GM23338 (cell line): ENCODE results near the gene CETP. TPM values are rescaled to one million over a fixed set of nuclear protein-coding genes. Genes with fewer than 3 reads are reported as not detected.

Source experiments
- ATAC-seq: fragments of 200-7000 bp; cut with Tn5 transposase; 3 replicates; pipeline ENCODE4 v1.9.1; 2020
- DNase-seq: peaks from one replicate; pipeline ENCODE4 v3.0.0-alpha.2; 2015; ENCODE audit warnings: low spot score
- H2AFZ ChIP-seq: fragments of 200-600 bp; sonication (generic); 2 replicates; pipeline ENCODE4 v1.8.0; 2016; ENCODE audit warnings: antibody characterized with exemption, mild to moderate bottlenecking, moderate library complexity
- H3F3A ChIP-seq: fragments of 200-600 bp; sonication (generic); replicated peaks from 2 replicates; pipeline ENCODE4 v1.8.0; 2017; ENCODE audit warnings: antibody characterized with exemption, mixed run types, low read depth
- H3K27ac ChIP-seq: fragments of 200-600 bp; sonication (generic); 2 replicates; pipeline ENCODE4 v1.6.1; 2016; ENCODE audit warnings: low read depth
- H3K27me3 ChIP-seq: fragments of 200-600 bp; sonication (generic); 2 replicates; pipeline ENCODE4 v1.8.0; 2016; ENCODE audit warnings: mild to moderate bottlenecking, mixed run types, moderate library complexity; ENCODE audit not compliant: insufficient read depth
- H3K36me3 ChIP-seq: fragments of 200-600 bp; sonication (generic); 2 replicates; pipeline ENCODE4 v1.8.0; 2016; ENCODE audit warnings: mild to moderate bottlenecking; ENCODE audit not compliant: insufficient read depth
- H3K4me1 ChIP-seq: fragments of 200-600 bp; sonication (generic); 2 replicates; pipeline ENCODE4 v1.8.0; 2016; ENCODE audit warnings: mild to moderate bottlenecking, moderate library complexity; ENCODE audit not compliant: insufficient read depth
- H3K4me2 ChIP-seq: fragments of 200-600 bp; sonication (generic); 2 replicates; pipeline ENCODE4 v1.7.1; 2017; ENCODE audit warnings: mixed run types
- H3K4me3 ChIP-seq: fragments of 200-600 bp; sonication (generic); 2 replicates; pipeline ENCODE4 v1.6.1; 2016; ENCODE audit warnings: mixed run types
- H3K79me2 ChIP-seq: fragments of 200-600 bp; sonication (generic); replicated peaks from 2 replicates; pipeline ENCODE4 v1.8.0; 2017; ENCODE audit warnings: mild to moderate bottlenecking; ENCODE audit not compliant: insufficient read depth
- H3K9me2 ChIP-seq: fragments of 200-600 bp; sonication (generic); 2 replicates; pipeline ENCODE4 v1.8.0; 2017; ENCODE audit not compliant: insufficient read depth
- H4K20me1 ChIP-seq: fragments of 200-600 bp; sonication (generic); replicated peaks from 2 replicates; pipeline ENCODE4 v1.8.0; 2017; ENCODE audit warnings: mild to moderate bottlenecking; ENCODE audit not compliant: insufficient read depth
- H3K27ac Mint-ChIP-seq: 2 replicates; pipeline ENCODE4 v1.8.0; 2020; ENCODE audit warnings: inconsistent platforms, mild to moderate bottlenecking, moderate library complexity, mixed read lengths
- H3K27me3 Mint-ChIP-seq: 3 replicates; pipeline ENCODE4 v1.8.0; 2022; ENCODE audit warnings: low read depth, mild to moderate bottlenecking, moderate library complexity, mixed read lengths, inconsistent platforms; ENCODE audit not compliant: insufficient read depth, poor library complexity
- H3K36me3 Mint-ChIP-seq: 3 replicates; pipeline ENCODE4 v1.8.0; 2021; ENCODE audit warnings: low read depth, mild to moderate bottlenecking, inconsistent platforms, moderate library complexity, mixed read lengths
- H3K4me1 Mint-ChIP-seq: 3 replicates; pipeline ENCODE4 v1.8.0; 2020; ENCODE audit warnings: mild to moderate bottlenecking, inconsistent platforms, mixed read lengths
- H3K4me3 Mint-ChIP-seq: 3 replicates; pipeline ENCODE4 v1.8.0; 2021; ENCODE audit warnings: moderate library complexity, mild to moderate bottlenecking, inconsistent platforms, mixed read lengths
- H3K9me3 Mint-ChIP-seq: 3 replicates; pipeline ENCODE4 v1.8.0; 2020; ENCODE audit warnings: moderate library complexity, mild to moderate bottlenecking, inconsistent platforms, mixed read lengths
- EZH2 ChIP-seq: fragments of 200-600 bp; sonication (generic); IDR thresholded peaks from one replicate; pipeline ENCODE4 v1.8.0; 2017; ENCODE audit warnings: antibody characterized with exemption, mild to moderate bottlenecking, low read depth; ENCODE audit not compliant: unreplicated experiment
- EZH2phosphoT487 ChIP-seq: fragments of 200-600 bp; sonication (generic); IDR thresholded peaks from one replicate; pipeline ENCODE4 v1.8.1; 2018; ENCODE audit warnings: antibody characterized with exemption; ENCODE audit not compliant: unreplicated experiment
- JUNB ChIP-seq: IDR thresholded peaks from one replicate; pipeline ENCODE4 v1.6.1; 2016; ENCODE audit warnings: antibody characterized with exemption; ENCODE audit not compliant: unreplicated experiment
- NANOG ChIP-seq: IDR thresholded peaks from 2 replicates; pipeline ENCODE4 v1.6.1; 2016; ENCODE audit warnings: antibody characterized with exemption, borderline replicate concordance
- REST ChIP-seq: IDR thresholded peaks from one replicate; pipeline ENCODE4 v1.6.1; 2018; ENCODE audit warnings: antibody characterized with exemption; ENCODE audit not compliant: unreplicated experiment
- STAT1 ChIP-seq: IDR thresholded peaks from one replicate; pipeline ENCODE4 v1.6.1; 2016; ENCODE audit warnings: antibody characterized with exemption; ENCODE audit not compliant: unreplicated experiment
- ZNF114 ChIP-seq: fragments of 250-450 bp; sonication (Bioruptor Pico); IDR thresholded peaks from 2 replicates; pipeline ENCODE4 v1.5.0; 2020; ENCODE audit warnings: mild to moderate bottlenecking, moderate library complexity
- ZNF331 ChIP-seq: fragments of 250-450 bp; sonication (Bioruptor Pico); IDR thresholded peaks from 2 replicates; pipeline ENCODE4 v1.5.0; 2020; ENCODE audit warnings: low read depth, mild to moderate bottlenecking, moderate library complexity
- polyA plus RNA-seq: library from polyadenylated mRNA; unstranded; fragments of >200 nt; fragmentation: Nextera tagmentation; extraction: Ambion mirVana; gene quantifications from 2 replicates; pipeline ENCODE4 v1.2.1, GENCODE V29; 2016
- total RNA-seq: library from RNA; depleted of rRNA; stranded (reverse); fragments of >200 nt; shearing (Covaris generic); gene quantifications from 2 replicates; pipeline ENCODE4 v1.2.3, GENCODE V29; 2014
- TF ChIP-seq, protein P1 (sequence below): fragments of 250-450 bp; sonication (Bioruptor Pico); IDR thresholded peaks from 2 replicates; pipeline ENCODE4 v1.5.0; 2020; ENCODE audit warnings: mild to moderate bottlenecking, moderate library complexity
- TF ChIP-seq, protein P2 (sequence below), 2 experiments: fragments of 200-600 bp in 1 of 2; sonication (generic) in 1 of 2; conservative IDR thresholded peaks; 2 replicates each; pipeline versions ENCODE4 v1.5.1 to v1.6.1; 2016 to 2017; ENCODE audit warnings: antibody characterized with exemption in 2 of 2, low read depth in 2 of 2, mild to moderate bottlenecking in 2 of 2, moderate library complexity in 1 of 2

The CETP gene
- total and polyA plus RNA-seq, 2 experiments from 2014 or later, result not detected

DNA sequence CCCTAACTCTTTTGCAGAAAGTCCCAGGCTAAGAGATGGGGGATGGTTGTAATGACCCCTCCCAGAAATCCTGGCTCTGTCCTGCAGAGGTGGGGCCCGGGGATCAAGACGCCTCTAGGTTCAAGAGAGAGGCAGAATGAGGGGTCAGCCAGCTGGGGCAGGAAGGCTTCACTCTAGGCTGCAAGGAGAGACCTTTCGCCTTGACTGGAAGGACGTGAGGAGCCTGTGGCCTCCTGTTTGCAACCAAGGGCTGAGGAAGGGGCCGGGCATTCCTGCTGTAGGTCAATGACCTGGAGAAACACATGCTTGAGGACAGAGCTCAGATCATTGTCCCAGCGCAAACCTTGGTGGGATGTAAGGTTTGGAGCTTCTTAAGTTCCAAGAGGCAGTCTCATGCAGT, 8.7 kb upstream of the CETP start:
- H3K4me1 Mint-ChIP-seq, result no peaks in the 10 kb centered on the region; the same call in 2 of the 3 replicates
- no peak overlapping the region for H3K4me2 ChIP-seq
- ATAC-seq, result no peak
- peaks cover 11% of the 10 kb centered on the region for H3K27me3 Mint-ChIP-seq
- no peak for DNase-seq
- H2AFZ ChIP-seq, result no peak overlapping the region
- H3K36me3 Mint-ChIP-seq, result no peaks in the 10 kb centered on the region; the same call in 2 of the 3 replicates
- H3K36me3 ChIP-seq, result no peaks in the 10 kb centered on the region
- no peaks in the 10 kb centered on the region for H3K27me3 ChIP-seq
- peaks cover 8% of the 10 kb centered on the region; the same call in 2 of the 3 replicates for H3K9me3 Mint-ChIP-seq
- TF ChIP-seq JUNB (no peak), STAT1 (no peak)
- H3K27ac Mint-ChIP-seq, result no peak overlapping the region
- no peaks in the 10 kb centered on the region for H3K9me2 ChIP-seq
- no peaks in the 10 kb centered on the region for H3K4me1 ChIP-seq
- H3K27ac ChIP-seq, result no peak overlapping the region
- H3F3A ChIP-seq, result no peaks in the 10 kb centered on the region
- no peaks in the 10 kb centered on the region for H4K20me1 ChIP-seq
- H3K4me3 Mint-ChIP-seq, result no peak overlapping the region
- H3K79me2 ChIP-seq, result no peaks in the 10 kb centered on the region
- no peak overlapping the region for H3K4me3 ChIP-seq

GRCh38 chr16:56956076-56956475, 5.7 kb upstream of the CETP start:
- no peak overlapping the region for H3K4me3 Mint-ChIP-seq
- no peak for ATAC-seq
- no peaks in the 10 kb centered on the region for H3F3A ChIP-seq
- no peaks in the 10 kb centered on the region; the same call in 2 of the 3 replicates for H3K36me3 Mint-ChIP-seq
- no peak for TF ChIP-seq EZH2phosphoT487
- TF ChIP-seq REST, result no peak
- TF ChIP-seq STAT1, result no peak
- TF ChIP-seq, protein P1, sequence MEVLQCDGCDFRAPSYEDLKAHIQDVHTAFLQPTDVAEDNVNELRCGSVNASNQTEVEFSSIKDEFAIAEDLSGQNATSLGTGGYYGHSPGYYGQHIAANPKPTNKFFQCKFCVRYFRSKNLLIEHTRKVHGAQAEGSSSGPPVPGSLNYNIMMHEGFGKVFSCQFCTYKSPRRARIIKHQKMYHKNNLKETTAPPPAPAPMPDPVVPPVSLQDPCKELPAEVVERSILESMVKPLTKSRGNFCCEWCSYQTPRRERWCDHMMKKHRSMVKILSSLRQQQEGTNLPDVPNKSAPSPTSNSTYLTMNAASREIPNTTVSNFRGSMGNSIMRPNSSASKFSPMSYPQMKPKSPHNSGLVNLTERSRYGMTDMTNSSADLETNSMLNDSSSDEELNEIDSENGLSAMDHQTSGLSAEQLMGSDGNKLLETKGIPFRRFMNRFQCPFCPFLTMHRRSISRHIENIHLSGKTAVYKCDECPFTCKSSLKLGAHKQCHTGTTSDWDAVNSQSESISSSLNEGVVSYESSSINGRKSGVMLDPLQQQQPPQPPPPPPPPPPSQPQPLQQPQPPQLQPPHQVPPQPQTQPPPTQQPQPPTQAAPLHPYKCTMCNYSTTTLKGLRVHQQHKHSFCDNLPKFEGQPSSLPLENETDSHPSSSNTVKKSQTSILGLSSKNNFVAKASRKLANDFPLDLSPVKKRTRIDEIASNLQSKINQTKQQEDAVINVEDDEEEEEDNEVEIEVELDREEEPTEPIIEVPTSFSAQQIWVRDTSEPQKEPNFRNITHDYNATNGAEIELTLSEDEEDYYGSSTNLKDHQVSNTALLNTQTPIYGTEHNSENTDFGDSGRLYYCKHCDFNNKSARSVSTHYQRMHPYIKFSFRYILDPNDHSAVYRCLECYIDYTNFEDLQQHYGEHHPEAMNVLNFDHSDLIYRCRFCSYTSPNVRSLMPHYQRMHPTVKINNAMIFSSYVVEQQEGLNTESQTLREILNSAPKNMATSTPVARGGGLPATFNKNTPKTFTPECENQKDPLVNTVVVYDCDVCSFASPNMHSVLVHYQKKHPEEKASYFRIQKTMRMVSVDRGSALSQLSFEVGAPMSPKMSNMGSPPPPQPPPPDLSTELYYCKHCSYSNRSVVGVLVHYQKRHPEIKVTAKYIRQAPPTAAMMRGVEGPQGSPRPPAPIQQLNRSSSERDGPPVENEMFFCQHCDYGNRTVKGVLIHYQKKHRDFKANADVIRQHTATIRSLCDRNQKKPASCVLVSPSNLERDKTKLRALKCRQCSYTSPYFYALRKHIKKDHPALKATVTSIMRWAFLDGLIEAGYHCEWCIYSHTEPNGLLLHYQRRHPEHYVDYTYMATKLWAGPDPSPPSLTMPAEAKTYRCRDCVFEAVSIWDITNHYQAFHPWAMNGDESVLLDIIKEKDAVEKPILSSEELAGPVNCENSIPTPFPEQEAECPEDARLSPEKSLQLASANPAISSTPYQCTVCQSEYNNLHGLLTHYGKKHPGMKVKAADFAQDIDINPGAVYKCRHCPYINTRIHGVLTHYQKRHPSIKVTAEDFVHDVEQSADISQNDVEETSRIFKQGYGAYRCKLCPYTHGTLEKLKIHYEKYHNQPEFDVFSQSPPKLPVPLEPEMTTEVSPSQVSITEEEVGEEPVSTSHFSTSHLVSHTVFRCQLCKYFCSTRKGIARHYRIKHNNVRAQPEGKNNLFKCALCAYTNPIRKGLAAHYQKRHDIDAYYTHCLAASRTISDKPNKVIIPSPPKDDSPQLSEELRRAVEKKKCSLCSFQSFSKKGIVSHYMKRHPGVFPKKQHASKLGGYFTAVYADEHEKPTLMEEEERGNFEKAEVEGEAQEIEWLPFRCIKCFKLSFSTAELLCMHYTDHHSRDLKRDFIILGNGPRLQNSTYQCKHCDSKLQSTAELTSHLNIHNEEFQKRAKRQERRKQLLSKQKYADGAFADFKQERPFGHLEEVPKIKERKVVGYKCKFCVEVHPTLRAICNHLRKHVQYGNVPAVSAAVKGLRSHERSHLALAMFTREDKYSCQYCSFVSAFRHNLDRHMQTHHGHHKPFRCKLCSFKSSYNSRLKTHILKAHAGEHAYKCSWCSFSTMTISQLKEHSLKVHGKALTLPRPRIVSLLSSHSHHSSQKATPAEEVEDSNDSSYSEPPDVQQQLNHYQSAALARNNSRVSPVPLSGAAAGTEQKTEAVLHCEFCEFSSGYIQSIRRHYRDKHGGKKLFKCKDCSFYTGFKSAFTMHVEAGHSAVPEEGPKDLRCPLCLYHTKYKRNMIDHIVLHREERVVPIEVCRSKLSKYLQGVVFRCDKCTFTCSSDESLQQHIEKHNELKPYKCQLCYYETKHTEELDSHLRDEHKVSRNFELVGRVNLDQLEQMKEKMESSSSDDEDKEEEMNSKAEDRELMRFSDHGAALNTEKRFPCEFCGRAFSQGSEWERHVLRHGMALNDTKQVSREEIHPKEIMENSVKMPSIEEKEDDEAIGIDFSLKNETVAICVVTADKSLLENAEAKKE (CRISPR knock-in tag), result no peak
- no peak for TF ChIP-seq EZH2
- no peak for TF ChIP-seq ZNF331 (CRISPR knock-in tag)
- TF ChIP-seq JUNB, result no peak
- TF ChIP-seq, protein P2, sequence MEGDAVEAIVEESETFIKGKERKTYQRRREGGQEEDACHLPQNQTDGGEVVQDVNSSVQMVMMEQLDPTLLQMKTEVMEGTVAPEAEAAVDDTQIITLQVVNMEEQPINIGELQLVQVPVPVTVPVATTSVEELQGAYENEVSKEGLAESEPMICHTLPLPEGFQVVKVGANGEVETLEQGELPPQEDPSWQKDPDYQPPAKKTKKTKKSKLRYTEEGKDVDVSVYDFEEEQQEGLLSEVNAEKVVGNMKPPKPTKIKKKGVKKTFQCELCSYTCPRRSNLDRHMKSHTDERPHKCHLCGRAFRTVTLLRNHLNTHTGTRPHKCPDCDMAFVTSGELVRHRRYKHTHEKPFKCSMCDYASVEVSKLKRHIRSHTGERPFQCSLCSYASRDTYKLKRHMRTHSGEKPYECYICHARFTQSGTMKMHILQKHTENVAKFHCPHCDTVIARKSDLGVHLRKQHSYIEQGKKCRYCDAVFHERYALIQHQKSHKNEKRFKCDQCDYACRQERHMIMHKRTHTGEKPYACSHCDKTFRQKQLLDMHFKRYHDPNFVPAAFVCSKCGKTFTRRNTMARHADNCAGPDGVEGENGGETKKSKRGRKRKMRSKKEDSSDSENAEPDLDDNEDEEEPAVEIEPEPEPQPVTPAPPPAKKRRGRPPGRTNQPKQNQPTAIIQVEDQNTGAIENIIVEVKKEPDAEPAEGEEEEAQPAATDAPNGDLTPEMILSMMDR (conservative IDR thresholded peaks at IDR 0.05; ENCODE audit: low read depth in 2 of 2), result no peak
- no peak for TF ChIP-seq ZNF114
- no peak for TF ChIP-seq NANOG
- no peaks in the 10 kb centered on the region for H4K20me1 ChIP-seq
- no peak for DNase-seq
- H3K9me2 ChIP-seq, result no peaks in the 10 kb centered on the region
- H3K27ac Mint-ChIP-seq, result no peak overlapping the region
- no peaks in the 10 kb centered on the region for H3K27me3 ChIP-seq
- peaks cover 6% of the 10 kb centered on the region for H3K27me3 Mint-ChIP-seq
- no peaks in the 10 kb centered on the region; the same call in 1 of the 2 replicates for H3K4me1 ChIP-seq
- no peak overlapping the region for H3K4me2 ChIP-seq
- no peaks in the 10 kb centered on the region; the same call in 2 of the 3 replicates for H3K4me1 Mint-ChIP-seq
- H3K79me2 ChIP-seq, result no peaks in the 10 kb centered on the region
- H3K4me3 ChIP-seq, result no peak overlapping the region
- H3K9me3 Mint-ChIP-seq, result peaks cover 8% of the 10 kb centered on the region; the same call in 2 of the 3 replicates
- no peaks in the 10 kb centered on the region for H3K36me3 ChIP-seq
- H3K27ac ChIP-seq, result no peak overlapping the region
- H2AFZ ChIP-seq, result no peak overlapping the region
